Measurements from ENCODE around the gene FAM193B.

DNA sequence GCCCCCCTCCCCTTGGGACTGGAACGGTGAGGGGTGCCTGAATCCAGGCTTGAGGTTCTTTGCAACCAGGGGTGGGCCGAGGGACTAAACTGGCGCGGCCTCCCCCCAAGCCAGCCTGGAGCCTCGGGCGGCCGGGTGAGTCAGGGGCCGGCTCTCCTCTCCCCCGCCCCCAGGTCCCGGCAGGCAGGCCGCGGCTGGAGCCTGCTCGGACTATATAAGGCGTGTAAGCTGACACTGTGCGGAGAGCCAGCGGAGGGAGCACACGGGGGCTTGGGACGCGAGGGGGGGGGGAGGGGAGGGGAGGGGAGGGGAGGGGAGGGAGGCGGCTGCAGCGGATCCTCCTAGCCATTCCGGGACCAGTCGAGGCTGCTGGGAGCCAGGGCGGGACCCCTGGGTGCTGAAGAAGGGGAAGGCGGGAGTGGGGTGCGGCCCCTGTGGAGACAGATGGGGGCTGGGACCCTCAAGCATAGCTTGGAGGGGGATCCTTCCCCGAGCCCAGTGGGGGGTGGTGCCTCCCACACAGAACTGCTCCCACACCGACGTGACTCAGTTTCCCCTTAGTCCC is 57.6 kb downstream of the FAM193B start:
- TF ChIP-seq POLR2A (IDR thresholded peaks at IDR 0.05; ENCODE audit: insufficient read depth in 1 of 2, low read depth in 2 of 2, low read length in 2 of 2), result no peak; a peak in 1 of 4 replicates
- TF ChIP-seq BCLAF1 (IDR thresholded peaks at IDR 0.05), result no peak
- peak; percentile 62 for TF ChIP-seq HNRNPK (IDR thresholded peaks at IDR 0.05; ENCODE audit: low read depth, low read length, poor library complexity, severe bottlenecking)
- TF ChIP-seq CHD4 (IDR thresholded peaks at IDR 0.05; ENCODE audit: borderline replicate concordance, low read length), result no peak
- TF ChIP-seq TFE3 (CRISPR knock-in tag; IDR thresholded peaks at IDR 0.05), result no peak
- no peak for TF ChIP-seq ZNF792 (CRISPR knock-in tag; IDR thresholded peaks at IDR 0.05)
- TF ChIP-seq UBTF (CRISPR knock-in tag; IDR thresholded peaks at IDR 0.05), result no peak; the same call in 1 of the 2 replicates
- TF ChIP-seq, protein P1, sequence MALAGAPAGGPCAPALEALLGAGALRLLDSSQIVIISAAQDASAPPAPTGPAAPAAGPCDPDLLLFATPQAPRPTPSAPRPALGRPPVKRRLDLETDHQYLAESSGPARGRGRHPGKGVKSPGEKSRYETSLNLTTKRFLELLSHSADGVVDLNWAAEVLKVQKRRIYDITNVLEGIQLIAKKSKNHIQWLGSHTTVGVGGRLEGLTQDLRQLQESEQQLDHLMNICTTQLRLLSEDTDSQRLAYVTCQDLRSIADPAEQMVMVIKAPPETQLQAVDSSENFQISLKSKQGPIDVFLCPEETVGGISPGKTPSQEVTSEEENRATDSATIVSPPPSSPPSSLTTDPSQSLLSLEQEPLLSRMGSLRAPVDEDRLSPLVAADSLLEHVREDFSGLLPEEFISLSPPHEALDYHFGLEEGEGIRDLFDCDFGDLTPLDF (CRISPR knock-in tag; IDR thresholded peaks at IDR 0.05), result no peak
